H9 (cell line): Measurements from ENCODE around the gene SNX17. TPM values are rescaled to one million over a fixed set of nuclear protein-coding genes. Genes with fewer than 3 reads are reported as not detected.
A peak's percentile ranks its signal among the peaks of the same experiment; 100 is the strongest.

Experiments
- DNase-seq: peaks from one replicate; pipeline ENCODE4 v3.0.0-alpha.2; 2017
- H2AFZ ChIP-seq: one replicate; pipeline ENCODE4 v1.6.1; 2013; ENCODE audit warnings: mild to moderate bottlenecking, low read length, control low read depth, moderate library complexity
- H2AK5ac ChIP-seq: 2 replicates; pipeline ENCODE4 v1.6.1; 2013; ENCODE audit warnings: low read length, control low read depth, mixed read lengths; ENCODE audit not compliant: insufficient read length
- H2BK120ac ChIP-seq: one replicate; pipeline ENCODE4 v1.6.1; 2013; ENCODE audit warnings: low read depth, mild to moderate bottlenecking, low read length, control low read depth, inconsistent platforms; ENCODE audit not compliant: poor library complexity, severe bottlenecking
- H2BK12ac ChIP-seq: 2 replicates; pipeline ENCODE4 v1.6.1; 2013; ENCODE audit warnings: low read length, control low read depth, mixed read lengths, low read depth; ENCODE audit not compliant: insufficient read length
- H2BK15ac ChIP-seq: 2 replicates; pipeline ENCODE4 v1.6.1; 2013; ENCODE audit warnings: low read depth, low read length, control low read depth
- H2BK20ac ChIP-seq: one replicate; pipeline ENCODE4 v1.6.1; 2013; ENCODE audit warnings: low read depth, mild to moderate bottlenecking, low read length, control low read depth, inconsistent platforms; ENCODE audit not compliant: poor library complexity, severe bottlenecking
- H2BK5ac ChIP-seq: 2 replicates; pipeline ENCODE4 v1.6.1; 2013; ENCODE audit warnings: low read length, control low read depth, mixed read lengths; ENCODE audit not compliant: insufficient read length
- H3K14ac ChIP-seq: 2 replicates; pipeline ENCODE4 v1.6.1; 2013; ENCODE audit warnings: low read length, control low read depth; ENCODE audit not compliant: insufficient read depth
- H3K18ac ChIP-seq: 2 replicates; pipeline ENCODE4 v1.6.1; 2013; ENCODE audit warnings: low read depth, mild to moderate bottlenecking, mixed read lengths, low read length, control low read depth; ENCODE audit not compliant: insufficient read length
- H3K23ac ChIP-seq: 2 replicates; pipeline ENCODE4 v1.6.1; 2013; ENCODE audit warnings: low read length, control low read depth, mixed read lengths, low read depth; ENCODE audit not compliant: insufficient read length
- H3K23me2 ChIP-seq: 2 replicates; pipeline ENCODE4 v1.6.1; 2013; ENCODE audit warnings: low read depth, mild to moderate bottlenecking, mixed read lengths, low read length, control low read depth; ENCODE audit not compliant: insufficient read length, poor library complexity, severe bottlenecking
- H3K27ac ChIP-seq: 2 replicates; pipeline ENCODE4 v1.5.1; 2013; ENCODE audit warnings: low read length, control low read depth, mixed read lengths, low read depth; ENCODE audit not compliant: insufficient read length
- H3K27me3 ChIP-seq: 2 replicates; pipeline ENCODE4 v1.6.1; 2013; ENCODE audit warnings: low read length, control low read depth, inconsistent platforms; ENCODE audit not compliant: insufficient read depth
- H3K4ac ChIP-seq: 2 replicates; pipeline ENCODE4 v1.6.1; 2013; ENCODE audit warnings: low read depth, mild to moderate bottlenecking, control low read depth, inconsistent platforms, low read length, moderate library complexity
- H3K4me1 ChIP-seq: 2 replicates; pipeline ENCODE4 v1.6.1; 2013; ENCODE audit warnings: low read length, control low read depth, inconsistent platforms; ENCODE audit not compliant: insufficient read depth
- H3K4me2 ChIP-seq: 2 replicates; pipeline ENCODE4 v1.6.1; 2013; ENCODE audit warnings: low read length, control low read depth, mixed read lengths; ENCODE audit not compliant: insufficient read length, insufficient read depth
- H3K56ac ChIP-seq: 2 replicates; pipeline ENCODE4 v1.6.1; 2013; ENCODE audit warnings: low read depth, mild to moderate bottlenecking, mixed read lengths, low read length, control low read depth; ENCODE audit not compliant: insufficient read length
- H3K79me1 ChIP-seq: 2 replicates; pipeline ENCODE4 v1.6.1; 2013; ENCODE audit warnings: low read depth, mild to moderate bottlenecking, moderate library complexity, low read length, control low read depth, inconsistent platforms; ENCODE audit not compliant: insufficient read depth, poor library complexity, severe bottlenecking
- H3K79me2 ChIP-seq: 2 replicates; pipeline ENCODE4 v1.6.1; 2013; ENCODE audit warnings: low read length, control low read depth, inconsistent platforms; ENCODE audit not compliant: insufficient read depth
- H3K9ac ChIP-seq: 2 replicates; pipeline ENCODE4 v1.6.1; 2013; ENCODE audit warnings: low read length, control low read depth, mixed read lengths; ENCODE audit not compliant: insufficient read length; ENCODE audit errors: extremely low read depth
- H3K9me3 ChIP-seq: one replicate; pipeline ENCODE4 v1.6.1; 2013; ENCODE audit warnings: low read depth, low read length, inconsistent platforms; ENCODE audit not compliant: control insufficient read depth
- H3T11ph ChIP-seq: one replicate; pipeline ENCODE4 v1.6.1; 2013; ENCODE audit warnings: mild to moderate bottlenecking, low read length, control low read depth, inconsistent platforms
- H4K20me1 ChIP-seq: one replicate; pipeline ENCODE4 v1.6.1; 2013; ENCODE audit not compliant: control insufficient read depth, insufficient read length, insufficient read depth
- H4K5ac ChIP-seq: 2 replicates; pipeline ENCODE4 v1.6.1; 2013; ENCODE audit warnings: low read depth, mild to moderate bottlenecking, mixed read lengths, low read length, control low read depth; ENCODE audit not compliant: insufficient read length
- H4K8ac ChIP-seq: replicated peaks from 2 replicates; pipeline ENCODE4 v1.6.1; 2013; ENCODE audit warnings: low read length, control low read depth, mixed read lengths, low read depth; ENCODE audit not compliant: insufficient read length
- H4K91ac ChIP-seq: 2 replicates; pipeline ENCODE4 v1.6.1; 2013; ENCODE audit warnings: low read depth, mild to moderate bottlenecking, moderate library complexity, mixed read lengths, low read length, control low read depth; ENCODE audit not compliant: insufficient read length
- H3K27ac Mint-ChIP-seq, 3 experiments: 2 replicates in 2 of 3; 3 replicates in 1 of 3; pipeline ENCODE4 v1.8.0; 2020 to 2021; ENCODE audit warnings: mixed read lengths in 3 of 3, mild to moderate bottlenecking in 1 of 3, moderate library complexity in 1 of 3
- H3K27me3 Mint-ChIP-seq: 2 replicates; pipeline ENCODE4 v1.8.0; 2021; ENCODE audit warnings: low read depth, mild to moderate bottlenecking, moderate library complexity, mixed read lengths
- H3K36me3 Mint-ChIP-seq, 3 experiments: 2 replicates in 2 of 3; 3 replicates in 1 of 3; pipeline ENCODE4 v1.8.0; 2020 to 2021; ENCODE audit warnings: low read depth in 3 of 3, mixed read lengths in 3 of 3; ENCODE audit not compliant: insufficient read depth in 1 of 3
- H3K4me1 Mint-ChIP-seq, 2 experiments: 2 replicates each; pipeline ENCODE4 v1.8.0; 2020; ENCODE audit warnings: mixed read lengths in 2 of 2
- H3K4me3 Mint-ChIP-seq, 2 experiments: 2 replicates in 1 of 2; 3 replicates in 1 of 2; pipeline ENCODE4 v1.8.0; 2020 to 2021; ENCODE audit warnings: mild to moderate bottlenecking in 2 of 2, mixed read lengths in 2 of 2, moderate library complexity in 1 of 2
- H3K9me3 Mint-ChIP-seq, 2 experiments: 2 replicates in 1 of 2; 3 replicates in 1 of 2; pipeline ENCODE4 v1.8.0; 2020; ENCODE audit warnings: mild to moderate bottlenecking in 2 of 2, mixed read lengths in 2 of 2, moderate library complexity in 1 of 2
- CTCF ChIP-seq: fragments of 200-600 bp; sonication (generic); conservative IDR thresholded peaks from 3 replicates; pipeline ENCODE4 v1.8.0; 2021; ENCODE audit warnings: antibody characterized with exemption, mild to moderate bottlenecking
- WGBS: extraction: QIAGEN DNeasy Blood & Tissue Kit; methylation state at CpG from one replicate; pipeline ENCODE4 v1.1.7; 2013; ENCODE audit warnings: missing lambda C conversion rate, low lambda C conversion rate, mixed read lengths; ENCODE audit not compliant: insufficient read length; ENCODE audit errors: extremely low coverage; 5-methylcytosine and 5-hydroxymethylcytosine counted together
- total RNA-seq: library from RNA; stranded (reverse); gene quantifications from 2 replicates; pipeline ENCODE4 v1.2.1, GENCODE V29; 2021

Gene SNX17
- total RNA-seq, 1 experiment from 2014 or later: 81.1 TPM

DNA sequence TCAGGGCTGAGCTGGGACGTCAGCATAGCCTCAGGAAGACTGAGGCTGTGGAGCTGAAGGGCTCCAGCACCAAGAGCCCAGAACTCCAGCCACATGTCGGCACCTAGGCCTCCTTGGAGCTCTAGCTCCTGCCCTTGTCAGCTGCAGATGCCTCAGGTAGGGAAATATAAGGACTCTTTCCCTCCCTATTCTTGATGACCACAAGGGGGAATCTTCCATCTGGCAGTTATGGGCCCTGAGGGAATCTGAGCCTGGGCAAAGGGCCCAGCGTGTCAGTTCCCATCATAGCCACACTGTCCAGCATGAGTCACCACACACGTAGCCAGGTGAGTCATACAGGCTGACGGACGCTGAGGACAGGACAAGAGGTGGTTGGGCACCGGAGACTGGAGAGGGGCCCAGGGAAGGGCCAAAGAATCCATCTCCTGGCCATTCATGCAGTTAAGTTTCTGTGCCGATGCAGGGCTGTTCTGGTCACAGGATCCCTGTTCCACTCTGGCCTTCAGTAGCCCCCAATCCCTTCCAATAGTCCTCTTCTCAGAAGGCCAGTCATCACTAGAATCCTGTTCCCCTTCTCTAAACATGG lies 49.4 kb upstream of the SNX17 start:
- H3T11ph ChIP-seq: no peak overlapping the region
- H3K23ac ChIP-seq: no peak overlapping the region
- H3K9me3 ChIP-seq: no peaks in the 10 kb centered on the region
- no peak overlapping the region for H2BK12ac ChIP-seq
- no peak overlapping the region for H3K27ac ChIP-seq
- peaks cover 6% of the 10 kb centered on the region; the same call in 1 of the 2 replicates for H3K4me1 ChIP-seq
- no peak overlapping the region for H4K8ac ChIP-seq
- no peak overlapping the region for H3K56ac ChIP-seq
- H4K20me1 ChIP-seq: no peaks in the 10 kb centered on the region
- H2BK15ac ChIP-seq: no peak overlapping the region
- peak; percentile 64 for TF ChIP-seq CTCF
- H3K9ac ChIP-seq: no peak overlapping the region
- no peaks in the 10 kb centered on the region for H3K79me1 ChIP-seq
- peaks cover 0 to 2% of the 10 kb centered on the region in 2 experiments; a peak in 2 of 5 replicates for H3K9me3 Mint-ChIP-seq
- no peaks in the 10 kb centered on the region for H3K79me2 ChIP-seq
- peak overlapping the region in 2 of 3 experiments; percentile 63 to 85; a peak in 4 of 7 replicates for H3K27ac Mint-ChIP-seq
- no peak overlapping the region for H2AK5ac ChIP-seq
- H2AFZ ChIP-seq: no peak overlapping the region
- H3K27me3 ChIP-seq: no peaks in the 10 kb centered on the region
- H4K91ac ChIP-seq: no peak overlapping the region
- H3K4me2 ChIP-seq: no peak overlapping the region
- H3K23me2 ChIP-seq: peaks cover 10% of the 10 kb centered on the region
- peak; percentile 84 for DNase-seq
- no peak overlapping the region for H4K5ac ChIP-seq
- H3K14ac ChIP-seq: no peak overlapping the region
- peaks cover 19 to 25% of the 10 kb centered on the region in 2 experiments for H3K4me1 Mint-ChIP-seq
- no peak overlapping the region for H2BK5ac ChIP-seq
- H3K4me3 Mint-ChIP-seq: peak overlapping the region; percentile 59 to 87; a peak in 4 of 5 replicates
- WGBS: no CpG with 5 or more reads among the region's 8 CpGs
- no peak overlapping the region for H3K18ac ChIP-seq
- peaks cover 0 to 8% (median 6%) of the 10 kb centered on the region in 3 experiments; a peak in 5 of 7 replicates for H3K36me3 Mint-ChIP-seq
- no peak overlapping the region for H3K4ac ChIP-seq
- no peak overlapping the region for H2BK20ac ChIP-seq
- H3K27me3 Mint-ChIP-seq: no peaks in the 10 kb centered on the region
- no peak overlapping the region for H2BK120ac ChIP-seq
